ENCODE data around the gene LDLRAD4.

DNA sequence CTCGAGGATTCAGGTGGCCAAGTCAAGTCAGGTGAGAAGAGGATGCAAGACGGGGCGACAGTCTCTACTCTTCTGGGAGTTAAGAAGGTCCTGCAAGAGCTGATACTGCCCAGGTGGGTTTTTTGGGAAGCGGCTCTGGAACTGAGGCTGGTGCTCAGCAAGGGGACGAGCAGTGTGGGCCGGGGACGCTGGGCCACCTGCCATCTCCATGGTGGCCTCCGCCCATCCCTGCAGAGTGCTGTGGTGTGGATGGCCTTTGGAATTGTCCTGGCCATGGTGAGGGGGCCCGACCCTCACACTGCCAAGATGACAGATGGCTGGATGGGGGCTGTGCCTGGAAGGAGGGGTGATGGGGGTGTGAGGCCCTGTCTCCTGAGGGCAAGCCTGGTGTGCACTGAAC is 34.2 kb upstream of the LDLRAD4 start:
- TF ChIP-seq CTCF (IDR thresholded peaks at IDR 0.05; ENCODE audit: insufficient read depth, low read length, poor library complexity, severe bottlenecking) (no peak), EZH2phosphoT487 (conservative IDR thresholded peaks at IDR 0.05; ENCODE audit: low read length) (no peak)

Data from SU-DHL-6 (cell line).